GM21515 (cell line): Measurements from ENCODE around the gene LNP1.
"Not testable (repeated sequence)": the region's sequence is repeated elsewhere in the genome, so short reads cannot be mapped to it uniquely, and the experiment has no call there.

Source experiments
- ATAC-seq: cut with Tn5 transposase; IDR thresholded peaks from one replicate; pipeline ENCODE4 v1.9.1; 2021; ENCODE audit not compliant: unreplicated experiment

Gene LNP1

DNA sequence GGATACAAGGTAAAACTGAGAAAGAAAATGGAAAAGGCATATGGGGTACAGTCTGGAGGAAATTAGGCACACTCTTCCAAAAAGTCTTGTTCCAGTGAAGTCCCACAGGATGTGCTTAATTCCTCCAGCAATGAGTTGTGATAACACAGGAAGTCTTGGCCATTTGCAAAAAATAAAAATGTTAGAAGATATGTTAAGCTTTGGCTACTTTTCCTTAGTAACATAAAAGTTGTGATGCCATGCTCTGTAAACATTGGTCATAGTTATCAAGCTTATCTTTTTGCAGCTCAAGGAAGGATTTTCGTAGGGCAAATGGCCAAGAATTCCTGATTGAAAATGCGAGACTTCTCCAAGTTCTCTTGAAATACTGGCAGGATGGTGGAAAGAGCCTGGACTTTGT, 26.4 kb downstream of the LNP1 start:
- ATAC-seq = no peak

DNA sequence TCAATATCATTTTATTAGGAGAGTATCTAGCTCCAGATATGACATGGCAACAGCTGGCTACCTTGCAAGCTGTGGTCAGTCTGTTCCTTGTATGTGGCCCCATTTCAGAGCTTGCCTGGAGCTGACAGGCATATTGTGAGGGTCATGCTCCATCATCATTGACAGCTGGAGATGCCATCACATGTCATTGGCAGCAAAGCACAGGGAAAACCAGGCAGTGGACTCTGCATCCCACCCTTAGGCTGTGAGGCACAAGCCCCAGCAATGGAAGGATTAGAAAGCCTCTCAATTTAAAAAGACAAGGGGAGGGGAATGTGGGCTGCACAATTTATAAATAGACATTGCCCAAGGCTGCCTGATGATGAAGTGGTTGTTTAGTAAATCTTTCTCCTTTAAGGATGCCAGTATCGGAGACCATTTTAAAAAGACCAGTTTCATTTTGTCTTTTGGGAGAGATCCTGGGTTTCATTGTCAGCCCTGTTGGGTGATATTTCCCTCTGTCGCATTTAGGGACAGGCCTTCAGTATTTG, 27.9 kb downstream of the LNP1 start:
- no peak for ATAC-seq

DNA sequence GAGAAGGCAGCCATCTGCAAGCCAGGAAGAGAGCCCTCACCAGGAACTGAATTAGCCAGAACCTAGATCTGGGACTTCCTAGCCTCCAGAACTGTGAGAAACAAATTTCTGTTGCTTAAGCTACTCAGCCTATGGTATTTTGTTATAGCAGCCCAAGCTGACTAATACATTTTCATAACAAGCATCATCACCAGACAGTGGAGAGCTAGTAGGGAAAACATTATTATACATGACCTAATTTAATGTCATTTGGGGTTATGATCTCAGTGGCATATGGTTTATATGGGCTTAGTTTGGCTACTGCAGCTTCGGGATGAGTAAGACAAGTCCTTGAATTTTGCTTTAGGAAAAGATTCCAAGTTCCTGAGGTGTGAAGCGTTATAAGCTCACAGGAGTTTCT, 35.6 kb downstream of the LNP1 start:
- ATAC-seq = no peak

DNA sequence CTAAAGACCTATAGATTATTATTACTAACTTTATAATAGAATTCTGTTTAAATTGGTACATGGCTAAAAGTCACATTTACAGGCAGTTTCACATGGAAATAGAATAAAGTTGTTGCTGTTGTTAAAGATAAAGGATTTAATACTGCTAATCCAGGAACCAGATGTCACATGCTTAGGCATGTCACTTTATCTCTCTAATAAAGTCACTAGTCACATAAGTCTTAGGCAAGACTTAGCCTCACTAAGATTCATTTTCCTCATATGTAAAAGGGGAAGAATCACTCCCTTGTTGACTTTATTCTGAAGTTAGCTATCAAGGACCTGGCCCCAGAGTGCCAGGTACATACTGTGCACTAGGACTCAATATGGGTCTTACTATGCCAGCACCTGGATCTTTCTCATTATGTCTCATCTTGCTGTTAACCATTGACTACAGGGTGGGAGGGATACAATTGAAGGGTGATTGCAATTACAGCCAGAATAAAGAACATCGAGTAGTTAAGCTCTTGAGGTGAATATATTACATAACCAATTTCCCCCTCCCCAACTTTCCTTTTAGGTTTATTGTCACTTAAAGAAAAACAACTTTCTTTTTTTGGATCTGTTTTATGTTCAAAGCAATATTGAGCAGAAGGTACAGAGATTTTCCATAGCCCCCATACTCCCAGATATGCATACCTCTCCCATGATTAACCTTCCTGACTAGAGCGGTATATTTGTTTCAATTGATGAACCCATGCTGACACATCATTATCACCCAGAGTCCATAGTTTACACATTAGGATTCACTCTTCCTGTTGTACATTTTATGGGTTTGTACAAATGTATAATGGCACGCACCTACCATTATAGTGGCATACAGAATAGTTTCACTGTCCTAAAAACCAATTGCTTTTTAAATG, 36.6 kb downstream of the LNP1 start:
- ATAC-seq = no peak

DNA sequence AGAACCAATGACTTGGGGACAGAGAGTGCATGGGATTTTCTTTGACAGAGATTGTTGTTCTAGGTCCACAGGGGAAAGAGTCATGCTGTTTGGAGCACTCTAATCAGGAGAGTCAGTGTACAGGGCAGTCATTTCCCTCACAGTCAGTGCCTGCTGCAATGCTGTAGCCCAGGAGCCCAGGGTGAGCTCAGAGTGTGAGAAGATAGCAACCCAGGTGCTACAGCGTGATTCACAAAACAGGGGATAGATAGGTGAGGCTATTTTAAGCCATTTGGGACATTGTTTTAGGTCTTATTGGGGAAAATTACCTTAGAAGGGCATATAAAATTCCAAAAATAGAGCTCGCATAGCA, 37.3 kb downstream of the LNP1 start:
- ATAC-seq = no peak

DNA sequence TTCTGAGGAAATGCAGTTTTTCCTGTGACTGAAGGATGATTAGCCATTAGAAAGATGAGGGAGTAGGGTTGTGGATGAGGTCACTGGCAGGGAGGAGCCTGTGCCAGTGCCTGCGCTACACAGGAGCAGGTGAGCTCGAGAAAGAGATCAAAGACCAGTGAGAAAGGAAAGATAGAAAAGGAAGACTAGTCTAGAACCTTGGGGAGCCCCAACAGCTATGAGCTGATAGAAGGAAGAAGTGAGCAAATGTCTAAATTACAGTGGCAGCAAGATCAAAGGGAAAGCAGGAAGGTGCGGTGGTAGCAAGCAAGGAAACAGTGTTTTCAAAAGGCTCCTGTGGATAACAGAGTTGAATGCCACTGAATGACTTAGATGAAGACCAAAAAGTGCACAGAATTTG, 39.6 kb downstream of the LNP1 start:
- ATAC-seq = no peak

DNA sequence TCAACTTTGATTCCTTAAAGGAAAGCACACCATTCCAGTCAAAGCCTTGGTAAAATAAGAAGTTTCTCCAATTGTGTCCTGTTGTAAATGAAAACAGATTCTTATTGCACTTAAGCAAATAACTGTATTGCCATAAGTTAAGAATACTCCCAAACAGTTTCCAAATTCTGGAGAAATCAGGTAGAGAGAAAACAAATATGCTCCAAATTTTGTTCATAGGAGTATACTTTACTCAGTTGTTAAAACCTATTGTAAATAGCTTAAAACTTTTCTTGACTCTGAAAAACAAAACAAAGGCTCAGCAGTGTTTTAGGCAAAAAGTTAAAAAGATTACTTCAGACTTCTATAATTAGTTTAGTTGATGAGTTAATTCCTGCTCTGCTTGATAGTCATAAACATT, 42.4 kb downstream of the LNP1 start:
- ATAC-seq = no peak

DNA sequence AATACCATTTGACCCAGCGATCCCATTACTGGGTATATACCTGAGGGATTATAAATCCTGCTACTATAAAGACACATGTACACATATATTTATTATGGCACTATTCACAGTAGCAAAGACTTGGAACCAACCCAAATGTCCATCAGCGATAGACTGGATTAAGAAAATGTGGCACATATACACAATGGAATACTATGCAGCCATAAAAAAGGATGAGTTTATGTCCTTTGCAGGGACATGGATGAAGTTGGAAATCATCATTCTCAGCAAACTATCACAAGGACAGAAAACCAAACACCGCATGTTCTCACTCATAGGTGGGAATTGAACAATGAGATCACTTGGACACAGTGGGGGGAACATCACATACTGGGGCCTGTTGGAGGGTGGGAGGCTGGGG, 45.7 kb downstream of the LNP1 start:
- not testable (repeated sequence) for ATAC-seq

DNA sequence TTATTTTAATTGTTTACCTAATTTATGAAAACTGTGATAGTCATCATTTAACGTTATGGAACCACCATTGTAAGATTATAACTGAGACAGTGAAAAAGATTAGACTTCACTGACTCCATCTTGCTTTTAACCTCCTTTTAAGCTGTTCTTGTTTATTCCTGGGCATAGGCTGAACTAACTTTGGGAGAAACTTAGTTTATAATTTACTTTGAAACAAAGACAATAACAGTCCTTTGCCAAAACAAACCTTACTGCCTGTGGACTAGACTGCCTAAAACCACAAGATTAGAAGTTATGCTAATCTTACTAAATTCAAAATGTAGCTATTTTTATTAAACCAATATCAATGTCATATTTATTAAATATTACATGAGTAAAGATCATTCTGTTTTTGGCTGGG, 46.7 kb downstream of the LNP1 start:
- no peak for ATAC-seq

DNA sequence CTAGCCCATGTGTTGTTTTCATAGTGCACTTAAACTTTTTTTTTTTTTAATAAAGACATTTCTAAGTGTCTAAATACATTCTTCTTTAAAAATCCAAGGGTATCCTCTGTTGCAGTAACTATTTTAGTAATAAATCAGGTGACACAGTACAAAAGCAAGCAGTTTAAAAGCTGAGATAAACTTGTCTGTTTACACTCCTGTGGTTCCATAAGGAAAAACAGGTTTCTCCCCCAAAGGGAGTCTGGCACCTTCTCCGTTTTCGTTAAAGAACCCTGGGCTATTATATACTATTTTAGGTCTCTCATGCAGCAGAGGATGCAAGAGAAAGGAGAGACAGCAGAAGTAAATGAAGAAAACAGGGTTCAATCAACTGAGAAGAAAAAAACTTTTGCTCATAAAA, 47.9 kb downstream of the LNP1 start:
- no peak for ATAC-seq

DNA sequence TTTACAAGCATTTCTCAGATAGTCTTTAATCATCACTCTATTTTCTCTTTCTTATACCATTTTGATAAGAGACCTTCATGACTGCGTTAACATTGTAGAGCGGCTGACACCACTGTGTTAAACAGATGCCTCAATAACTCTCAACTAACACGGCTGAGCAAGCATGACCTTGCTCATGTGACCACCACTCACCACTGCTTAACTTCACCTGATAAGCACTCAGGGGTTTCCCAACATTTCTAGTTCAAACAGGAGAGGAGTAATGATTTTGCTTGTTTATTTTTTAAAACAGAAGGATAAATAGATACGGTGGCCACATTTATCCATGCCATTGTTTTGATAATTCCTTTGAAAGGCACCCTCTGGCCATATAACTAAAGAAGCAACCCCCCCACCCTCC, 53.3 kb downstream of the LNP1 start:
- ATAC-seq = no peak

DNA sequence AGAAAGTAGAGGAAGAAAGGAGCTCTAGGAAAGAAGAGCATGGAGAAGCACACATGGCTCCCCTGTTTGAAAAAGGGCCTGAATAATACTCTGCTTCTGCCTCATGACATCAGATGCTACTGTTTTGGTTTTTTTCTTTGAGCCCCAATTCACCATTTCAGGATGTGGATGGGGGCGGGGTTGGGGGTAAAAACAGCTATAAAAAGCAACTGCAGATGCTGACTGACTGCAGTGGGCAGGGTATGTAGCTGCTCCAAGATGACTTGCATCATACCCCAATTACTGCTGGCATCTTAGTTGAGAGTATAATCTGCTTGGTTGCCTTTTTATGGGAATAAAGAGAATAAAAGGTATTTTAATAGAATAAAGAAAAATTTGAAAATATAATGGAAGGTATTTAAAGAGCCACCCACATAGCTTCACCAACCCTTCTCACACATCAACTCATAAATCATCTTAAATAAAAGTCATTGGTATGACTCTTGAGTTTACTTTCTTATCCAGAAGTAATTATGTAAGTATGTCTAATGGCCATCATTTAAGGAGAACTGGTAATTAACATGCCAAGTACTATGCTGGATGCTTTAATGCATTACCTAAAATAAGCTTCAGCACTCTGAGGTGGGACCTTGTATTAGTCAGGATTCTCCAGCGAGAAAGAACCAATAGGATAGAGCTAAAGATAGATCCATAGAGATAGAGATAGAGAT, 54.7 kb downstream of the LNP1 start:
- no peak for ATAC-seq

DNA sequence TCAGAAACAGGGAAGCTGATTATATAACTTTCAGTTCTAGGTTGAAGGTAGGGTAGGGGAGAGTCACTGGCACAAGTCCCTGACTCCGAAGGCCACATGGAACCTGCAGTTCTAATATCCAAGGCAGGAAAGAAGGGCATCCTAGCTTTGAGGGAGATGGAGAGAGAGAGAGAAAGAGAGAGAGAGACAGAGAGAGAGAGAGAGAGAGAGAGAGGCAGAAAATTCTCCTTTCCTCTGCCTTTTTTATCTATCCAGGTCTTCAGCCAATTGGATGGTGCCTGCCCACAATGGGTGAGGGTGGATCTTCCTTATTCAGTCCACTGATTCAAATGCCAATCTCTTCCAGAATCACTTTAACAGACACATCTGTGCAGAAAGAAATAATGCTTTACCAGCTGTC, 55.4 kb downstream of the LNP1 start:
- no peak for ATAC-seq

DNA sequence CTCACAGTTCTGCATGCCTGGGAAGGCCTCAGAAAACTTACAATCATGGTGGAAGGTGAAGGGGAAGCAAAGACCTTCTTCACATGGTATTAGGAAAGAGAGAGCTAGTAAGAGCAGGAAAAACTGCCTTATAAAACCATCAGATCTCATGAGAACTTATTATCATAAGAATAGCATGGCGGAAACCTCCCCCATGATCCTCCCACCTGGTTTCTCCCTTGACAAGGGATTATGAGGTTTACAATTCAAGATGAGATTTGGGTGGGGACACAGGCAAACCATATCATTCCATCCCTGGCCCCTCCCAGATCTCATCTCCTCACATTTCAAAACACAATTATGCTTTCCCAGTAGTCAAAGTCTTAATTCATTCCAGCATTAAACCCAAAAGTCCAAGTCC, 56.5 kb downstream of the LNP1 start:
- no peak for ATAC-seq

DNA sequence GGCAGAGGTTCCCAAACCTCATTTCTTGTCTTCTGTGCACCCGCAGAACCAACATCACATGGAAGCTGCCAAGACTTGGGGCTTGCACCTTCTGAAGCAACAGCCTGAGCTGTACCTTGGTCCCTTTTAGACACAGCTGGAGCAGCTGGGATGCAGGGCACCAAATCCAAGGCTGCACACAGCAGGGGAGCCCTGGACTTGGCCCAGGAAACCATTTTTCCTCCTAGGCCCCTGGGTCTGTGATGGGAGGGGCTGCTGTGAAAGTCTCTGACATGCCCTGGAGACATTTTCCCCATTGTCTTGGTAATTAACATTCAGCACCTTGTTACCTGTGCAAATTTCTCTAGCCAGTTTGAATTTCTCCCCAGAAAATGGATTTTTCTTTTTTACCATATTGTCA, 57.5 kb downstream of the LNP1 start:
- no peak for ATAC-seq

DNA sequence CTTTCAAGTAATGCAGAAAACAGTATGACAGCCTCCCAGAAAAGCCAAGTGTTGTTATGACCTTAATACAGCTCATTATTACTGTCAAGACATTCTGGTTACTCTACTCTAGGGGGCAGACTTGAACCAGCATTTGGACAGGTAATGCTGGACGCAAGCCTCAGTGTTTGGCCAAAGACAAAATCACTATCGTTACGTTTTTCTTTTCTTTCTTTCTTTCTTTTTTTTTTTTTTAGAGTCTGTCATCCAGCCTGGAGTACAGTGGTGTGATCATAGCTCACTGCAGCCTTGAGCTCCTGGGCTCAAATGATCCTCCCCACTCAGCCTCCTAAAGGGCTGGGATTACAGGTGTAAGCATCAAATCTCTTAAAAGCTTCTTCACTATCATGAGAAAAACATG, 61.7 kb downstream of the LNP1 start:
- ATAC-seq = peak; percentile 83

DNA sequence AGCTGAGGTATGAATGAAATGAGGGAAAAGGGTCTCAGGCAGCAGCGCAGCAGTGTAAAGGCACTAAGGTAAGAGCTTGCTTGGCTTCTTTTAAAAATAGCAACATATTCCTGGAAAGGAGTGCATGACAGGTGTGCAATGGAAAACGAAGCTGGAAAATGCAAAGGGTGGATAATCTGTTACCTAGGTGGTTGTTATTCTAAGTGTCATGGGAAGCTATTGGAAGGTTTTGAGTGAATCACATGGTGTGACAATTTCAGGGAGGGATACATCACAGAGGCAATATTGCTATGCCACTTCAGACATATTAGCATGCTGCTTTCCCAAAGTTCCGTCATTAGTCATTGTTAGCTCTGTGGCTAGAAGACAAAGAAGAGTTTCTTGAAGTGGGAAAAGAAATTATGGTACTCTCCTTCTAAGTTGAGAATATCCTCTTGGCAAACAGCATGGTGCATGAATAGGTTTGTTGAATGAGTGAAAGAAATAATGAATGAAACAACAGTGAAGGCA, 62.4 kb downstream of the LNP1 start:
- no peak for ATAC-seq

DNA sequence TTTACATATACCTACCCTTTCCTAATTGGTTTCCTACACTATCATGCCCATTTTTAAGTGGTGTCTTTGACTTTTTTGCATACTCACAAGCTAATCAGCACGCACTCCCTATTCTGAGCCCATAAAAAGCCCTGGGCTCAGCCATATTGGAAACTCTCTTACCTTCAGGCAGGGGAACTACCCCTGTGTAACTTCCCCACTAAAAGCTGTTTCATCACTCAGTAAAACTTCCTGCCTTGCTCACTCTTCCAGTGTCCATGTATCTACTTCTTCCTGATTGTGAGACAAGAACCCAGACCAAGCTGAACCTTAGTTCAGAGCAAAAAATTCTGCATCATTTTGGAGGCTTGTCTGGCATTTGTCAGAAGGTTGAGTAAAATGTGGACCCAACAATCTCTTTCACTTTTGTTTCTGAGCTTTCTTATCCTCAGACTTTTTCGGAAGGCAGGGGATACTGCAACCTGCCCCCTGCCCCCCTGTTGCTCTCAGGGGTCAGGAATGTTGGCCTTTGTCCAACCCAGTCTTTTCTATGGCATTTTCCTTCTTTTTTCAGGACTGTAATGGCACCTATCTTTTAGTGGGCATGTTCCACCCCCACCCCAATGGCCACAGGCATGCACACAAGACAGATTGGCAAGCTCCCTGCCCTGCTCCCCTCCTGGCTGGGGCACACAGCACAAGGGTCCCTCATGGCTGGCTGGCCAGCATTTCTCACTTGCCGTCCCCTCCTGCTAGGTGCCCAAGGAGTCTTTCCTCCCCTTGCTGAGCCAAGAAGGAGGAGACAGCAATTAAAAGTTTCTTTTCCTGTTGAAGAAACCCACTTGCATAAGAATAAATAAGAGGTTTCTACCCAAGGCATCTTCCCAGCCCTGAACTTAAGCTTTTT, 64.8 kb downstream of the LNP1 start:
- ATAC-seq = no peak

DNA sequence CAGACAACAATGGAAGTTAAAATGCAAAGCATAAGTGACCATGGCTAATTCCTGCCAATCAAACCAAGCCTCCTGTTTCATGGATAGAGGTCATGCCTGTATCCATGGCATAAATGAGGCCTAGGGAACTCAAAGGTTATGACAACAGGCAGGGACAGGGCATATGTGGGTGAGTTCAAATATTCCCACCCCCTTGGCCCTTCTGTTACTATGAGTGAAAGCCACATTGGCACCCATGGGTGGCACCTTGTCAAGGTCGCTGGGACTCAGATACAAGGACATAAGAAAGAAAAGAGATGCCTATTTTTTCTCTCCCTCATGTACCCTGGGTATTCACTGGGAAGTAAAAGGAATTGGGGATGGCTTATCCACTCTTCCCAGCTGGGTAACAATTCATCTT, 65.8 kb downstream of the LNP1 start:
- ATAC-seq = no peak

DNA sequence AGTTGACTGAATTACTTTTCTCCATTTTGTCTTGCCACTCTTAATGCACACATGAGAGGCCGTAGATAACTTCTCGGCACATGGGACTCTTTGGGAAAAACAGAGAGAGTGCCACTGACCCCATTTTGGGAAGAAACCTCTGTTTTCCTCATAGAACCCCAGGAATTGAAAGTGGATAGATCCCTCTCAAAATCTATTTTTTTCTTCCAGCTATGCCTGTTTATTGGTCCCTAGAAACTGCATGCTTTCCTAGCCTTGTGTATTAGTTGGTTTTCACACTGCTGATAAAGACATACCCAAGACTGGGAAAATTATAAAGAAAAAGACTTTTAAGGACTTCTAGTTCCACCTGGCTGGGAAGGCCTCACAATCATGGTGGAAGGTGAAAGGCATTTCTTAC, 67.3 kb downstream of the LNP1 start:
- ATAC-seq = no peak

DNA sequence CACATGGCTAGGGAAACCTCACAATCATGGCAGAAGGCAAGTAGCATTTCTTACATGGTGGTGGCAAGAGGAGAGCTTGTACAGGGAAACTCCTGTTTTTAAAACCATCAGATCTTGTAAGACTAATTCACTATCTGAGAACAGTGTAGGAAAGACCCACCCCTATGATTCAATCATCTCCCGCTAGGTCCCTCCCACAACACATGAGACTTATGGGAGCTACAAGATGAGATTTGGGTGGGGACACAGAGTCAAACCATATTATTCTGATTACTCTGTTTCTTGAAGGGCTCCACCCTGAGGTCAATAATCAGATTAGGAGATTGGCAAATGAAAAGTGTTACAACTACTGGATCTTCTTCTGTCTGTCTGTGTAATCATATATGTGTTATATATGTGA, 69.6 kb downstream of the LNP1 start:
- ATAC-seq = no peak
